ENCODE data around the gene CPLX4. TPM values are rescaled to one million over a fixed set of nuclear protein-coding genes. Genes with fewer than 3 reads are reported as not detected.
A peak's percentile ranks its signal among the peaks of the same experiment; 100 is the strongest.

The CPLX4 gene
- total and polyA plus RNA-seq, 2 of the 8 experiments (the other 6 are each of a cell fraction or from before 2014, with no cell fraction given): not detected

DNA sequence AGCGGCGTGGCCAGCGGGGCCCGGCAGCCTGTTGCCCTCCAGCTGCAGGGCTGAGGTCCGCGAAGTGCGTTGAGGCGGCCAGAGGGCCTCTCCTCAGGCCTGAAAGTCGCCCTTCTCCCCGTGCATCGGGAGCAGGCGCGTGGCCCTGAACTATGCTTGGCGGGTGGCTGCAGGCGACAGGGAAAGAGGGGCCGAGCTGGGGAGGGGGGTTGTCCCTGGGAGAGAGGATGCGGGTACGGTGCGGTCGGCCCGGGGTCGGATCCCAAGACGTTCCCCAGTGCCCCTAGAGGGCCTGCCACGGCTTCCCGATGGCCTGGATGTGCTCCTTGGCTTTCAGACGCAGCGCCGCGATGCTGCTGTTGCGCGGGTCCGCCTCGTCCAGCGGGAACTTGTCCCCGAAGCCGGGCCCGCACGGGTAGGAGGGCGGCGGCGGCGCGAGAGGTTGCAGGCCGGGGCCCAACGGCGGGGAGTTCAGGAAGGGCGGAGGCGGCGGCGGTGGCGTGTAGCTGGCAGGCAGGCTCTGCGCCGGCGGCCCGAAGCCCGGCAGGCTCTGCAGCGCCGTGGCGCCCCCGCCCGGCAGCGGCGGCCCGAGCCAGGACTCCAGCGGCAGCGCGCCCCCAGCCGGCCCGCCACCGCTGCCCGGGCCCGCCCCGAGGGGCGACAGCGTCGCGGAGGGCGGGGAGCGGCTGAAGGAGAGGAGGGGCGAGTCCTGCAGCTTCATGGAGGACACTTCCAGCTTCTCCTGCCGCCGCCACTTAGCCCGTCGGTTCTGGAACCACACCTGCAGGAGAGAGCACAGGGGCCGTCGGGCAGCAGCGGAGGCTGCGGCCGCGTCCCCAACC is 49.5 kb downstream of the CPLX4 start:
- Histone ChIP-seq H3K14ac (ENCODE audit: insufficient read length) (no peak overlapping the region), H3K4me3 (ENCODE audit: extremely low read depth in 1 of 4, insufficient read depth in 2 of 4, low read depth in 3 of 4, low read length in 4 of 4) (peak overlapping the region; percentile 51 to 67 (median 61)), H3K23me2 (ENCODE audit: low read depth, low read length) (peaks cover 21% of the 10 kb centered on the region; the same call in 1 of the 2 replicates), H2BK12ac (ENCODE audit: low read depth, low read length) (peak overlapping the region; percentile 50; the same call in 1 of the 2 replicates), H4K5ac (ENCODE audit: insufficient read length, low read depth, low read length) (no peak overlapping the region), H4K91ac (replicated peaks; ENCODE audit: insufficient read length, low read length) (no peak overlapping the region), H4K20me1 (replicated peaks in 1 of 2; ENCODE audit: control insufficient read depth in 1 of 2, insufficient read depth in 2 of 2, low read length in 2 of 2) (peaks cover 15 to 24% of the 10 kb centered on the region in 2 experiments), H2AFZ (ENCODE audit: low read length) (peak overlapping the region; percentile 68), H2BK20ac (ENCODE audit: low read length) (no peak overlapping the region), H4K8ac (ENCODE audit: extremely low read depth, insufficient read depth, low read length) (no peak overlapping the region; the same call in 1 of the 2 replicates), H3K4me2 (ENCODE audit: insufficient read depth in 1 of 2, low read depth in 2 of 2, low read length in 2 of 2) (peak overlapping the region; percentile 82 to 83), H3K56ac (replicated peaks; ENCODE audit: insufficient read length, low read depth, low read length) (no peak overlapping the region), H2BK15ac (ENCODE audit: low read length) (no peak overlapping the region), H3K23ac (ENCODE audit: insufficient read length) (no peak overlapping the region), H3K27ac (ENCODE audit: low read depth, low read length) (no peak overlapping the region), H3K79me1 (ENCODE audit: low read depth, low read length) (no peaks in the 10 kb centered on the region), H3K9ac (replicated peaks in 1 of 4; ENCODE audit: extremely low read depth in 1 of 4, low read depth in 3 of 4, low read length in 3 of 4) (no peak overlapping the region), H3K4ac (replicated peaks; ENCODE audit: insufficient read length, low read depth, low read length) (no peak overlapping the region), H3K9me3 (ENCODE audit: insufficient read depth in 2 of 2, low read depth in 1 of 2, low read length in 1 of 2) (no peaks in the 10 kb centered on the region), H3K4me1 (replicated peaks in 1 of 4; ENCODE audit: control insufficient read depth in 3 of 4, insufficient read depth in 4 of 4, low read length in 3 of 4) (peaks cover 0 to 44% (median 24%) of the 10 kb centered on the region in 4 experiments; a peak in 6 of 7 replicates), H2AK5ac (ENCODE audit: low read depth, low read length) (no peak overlapping the region), H2BK120ac (replicated peaks; ENCODE audit: low read depth, low read length) (no peak overlapping the region), H3K27me3 (replicated peaks in 1 of 4; ENCODE audit: control insufficient read depth in 3 of 4, extremely low read depth in 1 of 4, insufficient read depth in 3 of 4, low read length in 3 of 4) (peaks cover 88 to 98% (median 93%) of the 10 kb centered on the region in 4 experiments), H2BK5ac (ENCODE audit: low read depth, low read length) (no peak overlapping the region), H3K79me2 (ENCODE audit: control insufficient read depth in 1 of 2, insufficient read depth in 2 of 2, low read length in 2 of 2) (no peaks in the 10 kb centered on the region), H3K36me3 (ENCODE audit: control insufficient read depth in 2 of 4, insufficient read depth in 4 of 4, low read length in 3 of 4) (no peaks in the 10 kb centered on the region; a peak in 1 of 8 replicates), H3K18ac (ENCODE audit: extremely low read depth, low read length) (peak overlapping the region; percentile 83)
- ChIA-PET CTCF (ENCODE audit: partially characterized antibody) (interaction anchor here (0.7 to 15.5 kb wide), 16 partner anchors 9 to 161 kb away, joined by 3 to 129 read pairs (median 6); partner anchors contain the start of genes CPLX4 and GRP), POLR2A (ENCODE audit: partially characterized antibody) (interaction anchor here (1.0 to 1.6 kb wide), 2 partner anchors 16 to 48 kb away, joined by 3 read pairs; partner anchors contain the start of gene GRP)
- 2% methylated on average over 48 of the region's 90 CpGs; no CpG with 5 or more reads in 1 of the 2 experiments for WGBS, 2 experiments (ENCODE audit: extremely low coverage in 1 of 2, insufficient coverage in 1 of 2, insufficient read length in 1 of 2, insufficient replicate concordance in 2 of 2, low coverage in 1 of 2, low lambda C conversion rate in 2 of 2, missing lambda C conversion rate in 1 of 2)
- no peak for FAIRE-seq
- DNase-seq (ENCODE audit: low read depth in 1 of 2, low spot score in 2 of 2): peak in 1 of 2 experiments; percentile 89
- TF ChIP-seq CTBP2 (IDR thresholded peaks at IDR 0.05; ENCODE audit: borderline replicate concordance, insufficient read depth, insufficient read length, low read length) (peak; percentile 99), ASH2L (IDR thresholded peaks at IDR 0.05; ENCODE audit: low read length) (no peak), EZH2 (IDR thresholded peaks at IDR 0.05; ENCODE audit: low read depth, low read length, severe bottlenecking) (peak; percentile 61), CBX8 (IDR thresholded peaks at IDR 0.05; ENCODE audit: borderline replicate concordance, low read depth, low read length) (no peak), CHD1 (IDR thresholded peaks at IDR 0.05; ENCODE audit: low read depth, low read length) (no peak), KDM5A (IDR thresholded peaks at IDR 0.05; ENCODE audit: low read length) (no peak), CREB1 (IDR thresholded peaks at IDR 0.05) (no peak; the same call in 1 of the 2 replicates), SIX5 (IDR thresholded peaks at IDR 0.05; ENCODE audit: low read depth, low read length) (no peak)
- TF ChIP-seq, protein P1, sequence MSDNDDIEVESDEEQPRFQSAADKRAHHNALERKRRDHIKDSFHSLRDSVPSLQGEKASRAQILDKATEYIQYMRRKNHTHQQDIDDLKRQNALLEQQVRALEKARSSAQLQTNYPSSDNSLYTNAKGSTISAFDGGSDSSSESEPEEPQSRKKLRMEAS (IDR thresholded peaks at IDR 0.05): peak; percentile 33; the same call in 1 of the 2 replicates

Data from H1 (cell line).